ENCODE results near the gene NUDCD3.

The NUDCD3 gene

GRCh38 chr7:44396931-44397545 lies 93.4 kb downstream of the NUDCD3 start:
- DNase-seq, result no peak

- DNase-seq, result no peak
These were observed 94.0 kb downstream of the NUDCD3 start for GRCh38 chr7:44396496-44396895.

- no peak for DNase-seq
These were observed 95.4 kb downstream of the NUDCD3 start for GRCh38 chr7:44395067-44395466.

GRCh38 chr7:44394636-44395035 lies 95.8 kb downstream of the NUDCD3 start:
- DNase-seq, result no peak

GRCh38 chr7:44394112-44394447 lies 96.4 kb downstream of the NUDCD3 start:
- no peak for DNase-seq

- DNase-seq, result no peak
These were observed 97.0 kb downstream of the NUDCD3 start for GRCh38 chr7:44393238-44394111.

GRCh38 chr7:44392618-44393010 lies 97.8 kb downstream of the NUDCD3 start:
- no peak for DNase-seq

- DNase-seq, result no peak
These were observed 98.5 kb downstream of the NUDCD3 start for GRCh38 chr7:44391746-44392617.

- no peak for DNase-seq
These were observed 99.3 kb downstream of the NUDCD3 start for GRCh38 chr7:44391171-44391570.

GRCh38 chr7:44390701-44391100 lies 99.8 kb downstream of the NUDCD3 start:
- no peak for DNase-seq

- DNase-seq, result no peak
These were observed 102.1 kb downstream of the NUDCD3 start for GRCh38 chr7:44388089-44388970.

GRCh38 chr7:44387389-44387788 lies 103.1 kb downstream of the NUDCD3 start:
- DNase-seq, result no peak

- DNase-seq, result no peak
These were observed 104.1 kb downstream of the NUDCD3 start for GRCh38 chr7:44386139-44386913.

- no peak for DNase-seq
These were observed 104.9 kb downstream of the NUDCD3 start for GRCh38 chr7:44385434-44386138.

- no peak for DNase-seq
These were observed 105.6 kb downstream of the NUDCD3 start for GRCh38 chr7:44384586-44385433.

- no peak for DNase-seq
These were observed 106.9 kb downstream of the NUDCD3 start for GRCh38 chr7:44383566-44383965.

GRCh38 chr7:44382459-44383265 lies 107.8 kb downstream of the NUDCD3 start:
- no peak for DNase-seq

- no peak for DNase-seq
These were observed 108.8 kb downstream of the NUDCD3 start for GRCh38 chr7:44381494-44382220.

Data from NCI-H446 treated with DMSO at 0.1 percent for 48 hours (cell line).